ENCODE results near the gene ITGA3.
"Not testable (repeated sequence)": the region's sequence is repeated elsewhere in the genome, so short reads cannot be mapped to it uniquely, and the experiment has no call there.

GRCh38 chr17:50061713-50062045 is 5.8 kb downstream of the ITGA3 start:
- not testable (repeated sequence) for TF ChIP-seq POLR2A, SPI1 (IDR thresholded peaks at IDR 0.05; ENCODE audit: low read depth, low read length)

Measured in GM12891 (cell line).